Erythroblast (primary cell): ENCODE measurements around the gene KLHL2.

ENCODE experiments used
- GATA1 ChIP-seq: IDR thresholded peaks from 2 replicates; pipeline ENCODE4 v1.6.1; 2011; ENCODE audit warnings: low read depth, mild to moderate bottlenecking, control low read depth, low read length, moderate library complexity
- POLR2A ChIP-seq: IDR thresholded peaks from 2 replicates; pipeline ENCODE4 v1.6.1; 2011; ENCODE audit warnings: mild to moderate bottlenecking, low read length

DNA sequence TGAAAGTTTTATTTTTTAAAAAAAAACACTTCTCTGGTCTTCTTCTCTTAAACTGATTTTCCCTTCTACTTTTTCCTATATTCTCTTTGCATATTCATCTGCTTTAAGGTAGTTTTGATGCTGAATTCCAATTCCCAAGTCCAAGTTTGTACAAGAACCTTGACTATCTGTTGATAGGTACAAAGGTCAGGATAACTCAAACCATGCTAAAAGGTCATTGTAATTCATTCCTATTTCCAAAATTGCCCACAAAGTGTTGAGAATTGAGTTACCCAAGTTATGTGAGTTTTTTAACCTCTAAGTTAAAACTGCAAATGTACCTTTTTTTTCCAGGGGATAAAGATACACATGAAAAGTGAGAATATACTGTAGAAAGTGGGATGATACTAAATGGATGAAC, 48.6 kb upstream of the KLHL2 start:
- TF ChIP-seq POLR2A, result no peak
- TF ChIP-seq GATA1, result no peak
